CD4-positive, alpha-beta T cell treated with Interferon alpha-2 for 1 hour (primary cell): ENCODE data around the gene MIP.
"Not testable (repeated sequence)": the region's sequence is repeated elsewhere in the genome, so short reads cannot be mapped to it uniquely, and the experiment has no call there.

Experiments
- DNase-seq, 2 donors: peaks; one replicate each; pipeline ENCODE4 v3.0.0-alpha.2; 2020 to 2022

Gene MIP

DNA sequence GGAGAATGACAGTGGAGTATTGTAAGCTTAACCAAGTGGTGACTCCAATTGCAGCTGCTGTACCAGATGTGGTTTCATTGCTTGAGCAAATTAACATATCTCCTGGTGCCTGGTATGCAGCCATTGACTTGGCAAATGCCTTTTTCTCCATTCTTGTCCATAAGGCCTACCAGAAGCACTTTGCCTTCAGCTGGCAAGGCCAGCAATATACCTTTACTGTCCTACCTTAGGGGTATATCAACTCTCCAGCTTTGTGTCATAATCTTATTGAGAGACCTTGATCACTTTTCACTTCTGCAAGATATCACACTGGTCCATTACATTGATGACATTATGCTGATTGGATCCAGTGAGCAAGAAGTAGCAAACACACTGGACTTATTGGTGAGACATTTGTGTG, 52.8 kb downstream of the MIP start:
- not testable (repeated sequence) for DNase-seq

GRCh38 chr12:56401125-56401524, 53.3 kb downstream of the MIP start:
- DNase-seq = not testable (repeated sequence)
